GM12892 (cell line): ENCODE measurements around the gene CHCHD4.
A peak's percentile ranks its signal among the peaks of the same experiment; 100 is the strongest.
"Not testable (repeated sequence)": the region's sequence is repeated elsewhere in the genome, so short reads cannot be mapped to it uniquely, and the experiment has no call there.

ENCODE experiments used
- DNase-seq: peaks from one replicate; pipeline ENCODE4 v3.0.0; 2011; ENCODE audit not compliant: insufficient read length
- FAIRE-seq: peaks from 2 replicates; lab custom pipeline; 2011; peaks lifted over from hg19 to GRCh38; lab: Jason Lieb, UNC
- POLR2A ChIP-seq: IDR thresholded peaks from 2 replicates; pipeline ENCODE4 v1.6.1; 2011; ENCODE audit warnings: low read depth, low read length, control low read depth
- POLR2AphosphoS5 ChIP-seq: IDR thresholded peaks from 2 replicates; pipeline ENCODE4 v1.6.1; 2011; ENCODE audit warnings: low read depth, low read length, control low read depth
- TAF1 ChIP-seq: IDR thresholded peaks from 2 replicates; pipeline ENCODE4 v1.6.1; 2011; ENCODE audit warnings: low read depth, mild to moderate bottlenecking, control low read depth, low read length, borderline replicate concordance

Gene CHCHD4

GRCh38 chr3:14125193-14126016 is 735 bp upstream of the CHCHD4 start:
- DNase-seq (no peak), FAIRE-seq (no peak)
- TF ChIP-seq POLR2A = no peak
- TF ChIP-seq TAF1 = no peak
- TF ChIP-seq POLR2AphosphoS5 = no peak

- DNase-seq (peak; percentile 64), FAIRE-seq (peak; percentile 51)
- TF ChIP-seq POLR2A (peak; percentile 74), POLR2AphosphoS5 (no peak; the same call in 1 of the 2 replicates)
Measured at GRCh38 chr3:14124223-14124614, 451 bp downstream of the CHCHD4 start.

- FAIRE-seq (no peak), DNase-seq (no peak)
- TF ChIP-seq TAF1 = no peak
- peak; percentile 70; the same call in 1 of the 2 replicates for TF ChIP-seq POLR2AphosphoS5
Measured at GRCh38 chr3:14123308-14124222, 1.1 kb downstream of the CHCHD4 start.

DNA sequence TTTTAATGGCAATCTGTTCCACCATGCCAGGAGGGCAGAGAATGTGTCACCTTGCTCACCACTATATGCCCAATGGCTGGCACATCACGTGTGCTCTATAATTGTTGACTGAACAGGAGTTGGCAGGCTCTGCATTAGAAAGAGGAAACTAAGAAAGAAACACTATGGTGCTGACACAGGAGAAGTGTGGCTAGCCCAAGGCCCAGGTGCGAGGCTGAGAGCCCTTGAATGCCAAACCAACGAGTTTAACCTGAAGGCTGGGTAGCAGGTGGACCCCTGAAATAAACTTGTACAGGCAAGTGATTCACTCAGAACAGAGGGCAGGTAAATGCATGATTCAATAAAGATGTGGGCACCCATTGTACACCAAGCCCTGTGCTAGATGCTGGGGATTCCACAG is 2.4 kb downstream of the CHCHD4 start:
- DNase-seq = no peak

GRCh38 chr3:14121859-14122258 is 2.8 kb downstream of the CHCHD4 start:
- TF ChIP-seq TAF1 (no peak), POLR2AphosphoS5 (no peak), POLR2A (no peak)
- DNase-seq (no peak), FAIRE-seq (no peak)

More for the DNA sequence above, 2.4 kb downstream of the CHCHD4 start:
- FAIRE-seq = no peak
- no peak for TF ChIP-seq POLR2A
- TF ChIP-seq TAF1 = no peak
- TF ChIP-seq POLR2AphosphoS5 = no peak

DNA sequence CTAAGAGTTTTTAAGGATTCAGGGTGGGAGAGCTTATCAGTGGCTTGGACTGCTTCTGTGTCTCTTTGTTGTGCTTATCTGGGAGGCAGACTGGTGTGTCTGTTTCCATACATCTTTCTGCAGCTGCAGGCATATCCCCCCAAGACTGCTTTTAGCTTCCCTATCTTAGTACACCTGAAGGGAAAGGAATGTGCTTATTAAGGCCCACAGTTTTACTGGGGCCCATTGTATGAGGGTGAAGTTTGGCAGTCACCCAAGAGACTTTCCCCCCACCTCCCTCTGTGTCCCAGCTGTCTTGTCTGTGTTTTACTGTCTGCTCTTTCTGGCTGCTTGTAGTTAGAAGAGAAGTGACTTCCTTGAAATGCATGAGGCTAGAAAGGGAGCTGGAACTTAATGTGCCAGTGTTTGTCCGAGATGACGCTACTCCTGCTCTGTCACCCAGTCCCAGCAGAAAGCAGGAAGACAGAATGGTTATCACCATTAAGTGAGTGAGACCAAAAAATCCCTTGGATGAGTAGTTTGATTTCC is 3.7 kb downstream of the CHCHD4 start:
- not testable (repeated sequence) for FAIRE-seq

DNA sequence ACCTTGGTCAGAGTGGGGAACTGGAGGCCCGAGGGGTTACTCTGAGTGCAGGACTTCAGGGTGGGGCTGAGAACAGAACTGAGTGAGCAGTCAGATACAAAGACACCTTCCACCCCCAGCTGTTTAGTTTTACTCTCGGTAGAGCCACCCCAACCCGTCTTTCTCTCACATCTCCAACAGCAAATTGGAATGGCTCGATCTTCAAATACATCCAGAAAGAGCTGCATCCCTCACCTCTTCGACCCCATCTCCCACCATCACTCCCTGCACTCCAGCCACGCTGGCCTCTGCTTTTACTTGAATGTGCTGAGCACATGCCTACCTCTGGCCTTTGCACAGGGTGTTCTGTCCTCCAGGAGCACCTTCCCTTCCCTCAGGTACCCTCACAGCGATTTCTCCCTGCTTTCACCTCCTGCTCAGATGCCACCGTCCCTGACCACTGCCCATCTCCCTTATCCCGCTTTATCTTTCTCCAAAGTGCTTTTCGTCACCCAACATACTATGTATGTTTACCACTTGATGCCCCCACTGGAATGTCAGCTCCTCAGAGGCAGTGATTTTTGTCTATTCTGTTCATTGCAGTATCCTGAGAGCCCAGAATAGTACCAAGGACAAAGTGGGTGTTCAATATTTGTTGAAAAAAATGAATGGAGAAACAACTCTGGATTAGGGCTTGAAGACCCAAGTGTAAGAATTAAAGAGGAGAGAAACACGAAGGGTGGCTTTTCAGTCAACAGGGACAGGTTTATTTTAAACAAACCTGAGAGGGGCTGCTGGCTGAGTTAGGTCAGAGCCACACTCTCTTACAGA is 4.4 kb downstream of the CHCHD4 start:
- TF ChIP-seq POLR2AphosphoS5 = no peak
- TF ChIP-seq TAF1 = no peak
- TF ChIP-seq POLR2A = no peak
- no peak for DNase-seq
- FAIRE-seq = no peak

More for the DNA sequence above, 3.7 kb downstream of the CHCHD4 start:
- DNase-seq = not testable (repeated sequence)

GRCh38 chr3:14119651-14120050 is 5.0 kb downstream of the CHCHD4 start:
- no peak for TF ChIP-seq POLR2A
- TF ChIP-seq POLR2AphosphoS5 = no peak
- TF ChIP-seq TAF1 = no peak
- no peak for FAIRE-seq

GRCh38 chr3:14118400-14119381 is 6.0 kb downstream of the CHCHD4 start:
- DNase-seq (no peak), FAIRE-seq (no peak)
- TF ChIP-seq TAF1 (no peak), POLR2A (no peak), POLR2AphosphoS5 (no peak)

More at GRCh38 chr3:14119651-14120050, 5.0 kb downstream of the CHCHD4 start:
- DNase-seq = no peak
